PC-3 (cell line): ENCODE measurements around the gene UBQLNL. TPM values are rescaled to one million over a fixed set of nuclear protein-coding genes. Genes with fewer than 3 reads are reported as not detected.

Experiments
- ATAC-seq: fragments of 200-7000 bp; cut with Tn5 transposase; 2 replicates; pipeline ENCODE4 v1.9.1; 2020; ENCODE audit warnings: mild to moderate bottlenecking, moderate library complexity
- BruUV-seq: library from RNA; stranded (reverse); fragments of 400-500 nt; replicated peaks from 2 replicates; lab custom pipeline; 2021; lab: Mats Ljungman, UMichigan
- CTCF ChIA-PET: fragments of 300-600 bp; sonication (Branson Sonifier 250); formaldehyde crosslinking; loops from one replicate; lab custom pipeline; 2022; ENCODE audit warnings: antibody characterized with exemption; lab: Charles Lee
- POLR2A ChIA-PET: fragments of 300-600 bp; sonication (Branson Sonifier 250); formaldehyde crosslinking; loops from one replicate; lab custom pipeline; 2022; ENCODE audit warnings: antibody characterized with exemption; ENCODE audit not compliant: unreplicated experiment; lab: Charles Lee
- DNase-seq: peaks from one replicate; pipeline ENCODE4 v3.0.0-alpha.2; 2015
- H2AFZ ChIP-seq: fragments of 300-600 bp; sonication (generic); 2 replicates; pipeline ENCODE4 v1.6.0; 2016; ENCODE audit warnings: antibody characterized with exemption, low read length
- H3F3A ChIP-seq: fragments of 300-600 bp; sonication (generic); one replicate; pipeline ENCODE4 v1.6.0; 2017; ENCODE audit warnings: antibody characterized with exemption, low read length, control low read depth, mild to moderate bottlenecking; ENCODE audit not compliant: unreplicated experiment
- H3K27ac ChIP-seq: fragments of 300-600 bp; sonication (generic); 2 replicates; pipeline ENCODE4 v1.5.1; 2016; ENCODE audit warnings: mild to moderate bottlenecking, low read length
- H3K27me3 ChIP-seq: fragments of 300-600 bp; sonication (generic); 2 replicates; pipeline ENCODE4 v1.6.1; 2016; ENCODE audit warnings: low read length, mixed read lengths
- H3K36me3 ChIP-seq: fragments of 300-600 bp; sonication (generic); 2 replicates; pipeline ENCODE4 v1.6.1; 2016; ENCODE audit warnings: low read depth, mixed run types, low read length, mixed read lengths
- H3K4me1 ChIP-seq: fragments of 300-600 bp; sonication (generic); 2 replicates; pipeline ENCODE4 v1.5.1; 2016; ENCODE audit warnings: low read length; ENCODE audit not compliant: insufficient read depth
- H3K4me2 ChIP-seq: fragments of 300-600 bp; sonication (generic); 2 replicates; pipeline ENCODE4 v1.6.0; 2016; ENCODE audit warnings: low read length
- H3K4me3 ChIP-seq: fragments of 300-600 bp; sonication (generic); 2 replicates; pipeline ENCODE4 v1.5.1; 2016; ENCODE audit warnings: mild to moderate bottlenecking, low read length, mixed read lengths
- H3K79me2 ChIP-seq: fragments of 300-600 bp; sonication (generic); 2 replicates; pipeline ENCODE4 v1.6.1; 2017; ENCODE audit warnings: low read length, mixed read lengths
- H3K9ac ChIP-seq: fragments of 300-600 bp; sonication (generic); 2 replicates; pipeline ENCODE4 v1.6.0; 2016; ENCODE audit warnings: mild to moderate bottlenecking, low read length
- H3K9me2 ChIP-seq: fragments of 300-600 bp; sonication (generic); replicated peaks from 2 replicates; pipeline ENCODE4 v1.6.1; 2016; ENCODE audit warnings: mixed run types, low read length, mixed read lengths
- H3K9me3 ChIP-seq: fragments of 300-600 bp; sonication (generic); 2 replicates; pipeline ENCODE4 v1.6.1; 2016; ENCODE audit warnings: low read length, mixed read lengths
- H4K20me1 ChIP-seq: fragments of 300-600 bp; sonication (generic); 2 replicates; pipeline ENCODE4 v1.6.1; 2016; ENCODE audit warnings: low read length, mixed read lengths
- CTCF ChIP-seq: fragments of 300-600 bp; sonication (generic); conservative IDR thresholded peaks from 2 replicates; pipeline ENCODE4 v1.5.1; 2017; ENCODE audit warnings: antibody characterized with exemption, low read depth, mild to moderate bottlenecking, low read length
- EZH2 ChIP-seq: fragments of 300-600 bp; sonication (generic); IDR thresholded peaks from one replicate; pipeline ENCODE4 v1.6.1; 2017; ENCODE audit warnings: antibody characterized with exemption, mild to moderate bottlenecking, low read length; ENCODE audit not compliant: unreplicated experiment
- EZH2phosphoT487 ChIP-seq: fragments of 300-600 bp; sonication (generic); IDR thresholded peaks from 2 replicates; pipeline ENCODE4 v1.6.1; 2018; ENCODE audit warnings: mild to moderate bottlenecking, antibody characterized with exemption, low read length, borderline replicate concordance
- intact Hi-C: fragments of 100-400 bp; cut with micrococcal nuclease; formaldehyde crosslinking; loops from 2 replicates; pipeline ENCODE4 v1.9.0; 2023
- total RNA-seq: library from RNA; depleted of rRNA; stranded (reverse); fragments of >200 nt; gene quantifications from 2 replicates; pipeline ENCODE4 v1.2.3, GENCODE V29; 2014; rRNA removed

UBQLNL gene
- total RNA-seq, 1 experiment from 2014 or later = not detected

GRCh38 chr11:5467527-5467926 is 49.0 kb downstream of the UBQLNL start:
- peaks cover 4% of the 10 kb centered on the region; the same call in 1 of the 2 replicates for H3K27me3 ChIP-seq
- H3K36me3 ChIP-seq = no peaks in the 10 kb centered on the region
- DNase-seq (no peak), ATAC-seq (no peak)
- H3K9me3 ChIP-seq = no peaks in the 10 kb centered on the region
- ChIA-PET POLR2A (no interaction called here), CTCF (no interaction called here)
- no peak overlapping the region for H2AFZ ChIP-seq
- no peaks in the 10 kb centered on the region for H3K79me2 ChIP-seq
- no peak overlapping the region for H3K4me3 ChIP-seq
- BruUV-seq = no TSS peak
- H3K9me2 ChIP-seq = no peaks in the 10 kb centered on the region
- intact Hi-C loops = no loop called here
- no peak overlapping the region for H3K27ac ChIP-seq
- H4K20me1 ChIP-seq = no peaks in the 10 kb centered on the region
- no peaks in the 10 kb centered on the region for H3F3A ChIP-seq
- no peaks in the 10 kb centered on the region for H3K4me1 ChIP-seq
- TF ChIP-seq EZH2 (no peak), EZH2phosphoT487 (no peak), CTCF (no peak)
- H3K4me2 ChIP-seq = no peak overlapping the region
- no peak overlapping the region for H3K9ac ChIP-seq

Other genes starting within 250 kb of the UBQLNL start
- gene HBE1, start 246.8 kb downstream of the UBQLNL start, total RNA-seq = 0.35 and 0.62 TPM in 2 replicates
- gene OR51B4, start 214.8 kb downstream of the UBQLNL start, total RNA-seq = 0.11 TPM in 1 of 2 replicates, not detected in the other
- 0.11 TPM in 1 of 2 replicates, not detected in the other for gene OR51B2, start 192.4 kb downstream of the UBQLNL start, total RNA-seq
- 0.63 and 1.7 TPM in 2 replicates for gene OR51B5, start 173.2 kb downstream of the UBQLNL start, total RNA-seq
- gene OR51B6, start 165.2 kb downstream of the UBQLNL start, total RNA-seq = not detected in 2 replicates
- gene OR51M1, start 132.9 kb downstream of the UBQLNL start, total RNA-seq = not detected in 2 replicates
- not detected in 2 replicates for gene OR51Q1, start 94.6 kb downstream of the UBQLNL start, total RNA-seq
- not detected in 2 replicates for gene OR51I1, start 75.2 kb downstream of the UBQLNL start, total RNA-seq
- gene OR51I2, start 67.4 kb downstream of the UBQLNL start, total RNA-seq = not detected in 2 replicates
- gene OR52D1, start 28.0 kb downstream of the UBQLNL start, total RNA-seq = not detected in 2 replicates
- gene UBQLN3, start 6.7 kb downstream of the UBQLNL start, total RNA-seq = not detected in 2 replicates
- gene OR52H1, start 31.8 kb upstream of the UBQLNL start, total RNA-seq = not detected in 2 replicates
- not detected in 2 replicates for gene OR52B6, start 64.2 kb upstream of the UBQLNL start, total RNA-seq
- 10.1 and 12.6 TPM in 2 replicates for gene TRIM6, start 79.9 kb upstream of the UBQLNL start, total RNA-seq
- 1.3 and 1.6 TPM in 2 replicates for gene TRIM34, start 108.3 kb upstream of the UBQLNL start, total RNA-seq
- 16.1 and 18.6 TPM in 2 replicates for gene TRIM5, start 168.4 kb upstream of the UBQLNL start, total RNA-seq
- not detected in 2 replicates for gene TRIM22, start 173.1 kb upstream of the UBQLNL start, total RNA-seq
- not detected in 2 replicates for gene OR56B1, start 219.7 kb upstream of the UBQLNL start, total RNA-seq
- not detected in 2 replicates for gene OR52N4, start 237.5 kb upstream of the UBQLNL start, total RNA-seq